HG03108 (cell line): ENCODE results near the gene ADAMTS16.

ENCODE experiments used
- ATAC-seq: cut with Tn5 transposase; IDR thresholded peaks from one replicate; pipeline ENCODE4 v1.9.1; 2021; ENCODE audit warnings: moderate library complexity; ENCODE audit not compliant: unreplicated experiment

ADAMTS16 gene

GRCh38 chr5:5339257-5339656 lies 199.1 kb downstream of the ADAMTS16 start:
- no peak for ATAC-seq

- ATAC-seq = no peak
Observed at GRCh38 chr5:5340206-5340729, 200.1 kb downstream of the ADAMTS16 start.

GRCh38 chr5:5341531-5342292 lies 201.6 kb downstream of the ADAMTS16 start:
- no peak for ATAC-seq

GRCh38 chr5:5342784-5343183 lies 202.7 kb downstream of the ADAMTS16 start:
- ATAC-seq = no peak

GRCh38 chr5:5343568-5343967 lies 203.4 kb downstream of the ADAMTS16 start:
- no peak for ATAC-seq

- no peak for ATAC-seq
Observed at GRCh38 chr5:5344051-5344571, 204.0 kb downstream of the ADAMTS16 start.

GRCh38 chr5:5344606-5345005 lies 204.5 kb downstream of the ADAMTS16 start:
- no peak for ATAC-seq

GRCh38 chr5:5347442-5347841 lies 207.3 kb downstream of the ADAMTS16 start:
- ATAC-seq = no peak

- no peak for ATAC-seq
Observed at GRCh38 chr5:5348135-5348534, 208.0 kb downstream of the ADAMTS16 start.

- ATAC-seq = no peak
Observed at GRCh38 chr5:5348576-5348975, 208.4 kb downstream of the ADAMTS16 start.

GRCh38 chr5:5350101-5350500 lies 210.0 kb downstream of the ADAMTS16 start:
- ATAC-seq = no peak

GRCh38 chr5:5351288-5351979 lies 211.3 kb downstream of the ADAMTS16 start:
- ATAC-seq = no peak

GRCh38 chr5:5352675-5353074 lies 212.5 kb downstream of the ADAMTS16 start:
- no peak for ATAC-seq

GRCh38 chr5:5353681-5354080 lies 213.6 kb downstream of the ADAMTS16 start:
- ATAC-seq = no peak

- ATAC-seq = no peak
Observed at GRCh38 chr5:5356765-5357164, 216.6 kb downstream of the ADAMTS16 start.

GRCh38 chr5:5359618-5360017 lies 219.5 kb downstream of the ADAMTS16 start:
- no peak for ATAC-seq

- no peak for ATAC-seq
Observed at GRCh38 chr5:5360363-5360940, 220.3 kb downstream of the ADAMTS16 start.

GRCh38 chr5:5360941-5361520 lies 220.9 kb downstream of the ADAMTS16 start:
- ATAC-seq = no peak

GRCh38 chr5:5363045-5363444 lies 222.9 kb downstream of the ADAMTS16 start:
- no peak for ATAC-seq

GRCh38 chr5:5364932-5365331 lies 224.8 kb downstream of the ADAMTS16 start:
- peak; percentile 61 for ATAC-seq

- ATAC-seq = no peak
Observed at GRCh38 chr5:5367739-5368138, 227.6 kb downstream of the ADAMTS16 start.
